HFFc6 (cell line): Measurements from ENCODE around the gene LMAN2. TPM values are rescaled to one million over a fixed set of nuclear protein-coding genes. Genes with fewer than 3 reads are reported as not detected.
"Not testable (repeated sequence)": the region's sequence is repeated elsewhere in the genome, so short reads cannot be mapped to it uniquely, and the experiment has no call there.

Source experiments
- DNase-seq: peaks from one replicate; pipeline ENCODE4 v3.0.0-alpha.2; 2018
- H3K27ac Mint-ChIP-seq: 2 replicates; pipeline ENCODE4 v1.8.0; 2020; ENCODE audit warnings: mild to moderate bottlenecking, mixed read lengths
- H3K27me3 Mint-ChIP-seq: 2 replicates; pipeline ENCODE4 v1.8.0; 2021; ENCODE audit warnings: mild to moderate bottlenecking, moderate library complexity, mixed read lengths; ENCODE audit not compliant: insufficient read depth
- H3K36me3 Mint-ChIP-seq: 2 replicates; pipeline ENCODE4 v1.8.0; 2021; ENCODE audit warnings: low read depth, mixed read lengths
- H3K4me1 Mint-ChIP-seq: 2 replicates; pipeline ENCODE4 v1.8.0; 2020; ENCODE audit warnings: low read depth, mixed read lengths
- H3K4me3 Mint-ChIP-seq: 2 replicates; pipeline ENCODE4 v1.8.0; 2020; ENCODE audit warnings: mild to moderate bottlenecking, moderate library complexity, mixed read lengths
- H3K9me3 Mint-ChIP-seq: 2 replicates; pipeline ENCODE4 v1.8.0; 2020; ENCODE audit warnings: mild to moderate bottlenecking, mixed read lengths
- CTCF ChIP-seq: fragments of 200-600 bp; sonication (generic); IDR thresholded peaks from 2 replicates; pipeline ENCODE4 v1.5.0; 2021; ENCODE audit warnings: antibody characterized with exemption, mild to moderate bottlenecking
- total RNA-seq, 6 experiments: library from RNA; stranded (reverse); fragmentation: NEBNext Ultra II Directional; extraction: Animal tissue kit (Norgen Biotek cat#: 25700); gene quantifications; 2 replicates in 1 of 6; 3 replicates in 5 of 6; pipeline ENCODE4 v1.2.3, GENCODE V29; 2021

Gene LMAN2
- total RNA-seq, 6 experiments from 2014 or later, result 153 to 169 (median 164) TPM

- H3K27me3 Mint-ChIP-seq, result peaks cover 19% of the 10 kb centered on the region
- no peak for TF ChIP-seq CTCF
- DNase-seq, result no peak
- no peak overlapping the region for H3K27ac Mint-ChIP-seq
- H3K4me3 Mint-ChIP-seq, result peak overlapping the region; percentile 42; the same call in 1 of the 2 replicates
- H3K4me1 Mint-ChIP-seq, result peaks cover 13% of the 10 kb centered on the region
- no peaks in the 10 kb centered on the region for H3K36me3 Mint-ChIP-seq
- no peaks in the 10 kb centered on the region for H3K9me3 Mint-ChIP-seq
These were observed 10.2 kb upstream of the LMAN2 start for GRCh38 chr5:177361418-177362291.

- peaks cover 22% of the 10 kb centered on the region for H3K27me3 Mint-ChIP-seq
- H3K9me3 Mint-ChIP-seq, DNase-seq, H3K4me3 Mint-ChIP-seq, H3K27ac Mint-ChIP-seq, H3K4me1 Mint-ChIP-seq, H3K36me3 Mint-ChIP-seq: not testable (repeated sequence)
These were observed 9.3 kb upstream of the LMAN2 start for GRCh38 chr5:177360740-177361139.

- no peak for TF ChIP-seq CTCF
- DNase-seq, result no peak
- no peaks in the 10 kb centered on the region for H3K36me3 Mint-ChIP-seq
- peaks cover 7% of the 10 kb centered on the region for H3K4me1 Mint-ChIP-seq
- no peak overlapping the region for H3K27ac Mint-ChIP-seq
- H3K9me3 Mint-ChIP-seq, result no peaks in the 10 kb centered on the region
- H3K27me3 Mint-ChIP-seq, result peaks cover 26% of the 10 kb centered on the region
- no peak overlapping the region for H3K4me3 Mint-ChIP-seq
These were observed 8.4 kb upstream of the LMAN2 start for GRCh38 chr5:177359860-177360259.

GRCh38 chr5:177359451-177359851, 8.0 kb upstream of the LMAN2 start:
- peaks cover 26% of the 10 kb centered on the region for H3K27me3 Mint-ChIP-seq
- DNase-seq, result no peak

GRCh38 chr5:177358370-177358819, 6.9 kb upstream of the LMAN2 start:
- TF ChIP-seq CTCF, result no peak
- Mint-ChIP-seq H3K27ac (no peak overlapping the region), H3K9me3 (no peaks in the 10 kb centered on the region), H3K27me3 (peaks cover 26% of the 10 kb centered on the region), H3K4me3 (no peak overlapping the region), H3K4me1 (no peaks in the 10 kb centered on the region), H3K36me3 (no peaks in the 10 kb centered on the region)
- DNase-seq, result no peak

More at GRCh38 chr5:177359451-177359851, 8.0 kb upstream of the LMAN2 start:
- Mint-ChIP-seq H3K4me3 (no peak overlapping the region), H3K4me1 (peaks cover 7% of the 10 kb centered on the region), H3K36me3 (no peaks in the 10 kb centered on the region), H3K9me3 (no peaks in the 10 kb centered on the region), H3K27ac (no peak overlapping the region)
- TF ChIP-seq CTCF, result no peak
